ENCODE results near the gene AGFG2.
A peak's percentile ranks its signal among the peaks of the same experiment; 100 is the strongest.
"Not testable (repeated sequence)": the region's sequence is repeated elsewhere in the genome, so short reads cannot be mapped to it uniquely, and the experiment has no call there.

AGFG2 gene

GRCh38 chr7:100546926-100547800, 8.2 kb downstream of the AGFG2 start:
- DNase-seq: peak in 1 of 10 donors; percentile 32
- intact Hi-C loops (cut with DNase I): no loop called here

GRCh38 chr7:100547872-100548271, 8.9 kb downstream of the AGFG2 start:
- DNase-seq: no peak
- intact Hi-C loops (cut with DNase I): no loop called here

GRCh38 chr7:100548446-100548845, 9.4 kb downstream of the AGFG2 start:
- DNase-seq; intact Hi-C loops (cut with DNase I): not testable (repeated sequence)

- DNase-seq: no peak
- intact Hi-C loops (cut with DNase I): no loop called here
These were observed 13.5 kb downstream of the AGFG2 start for GRCh38 chr7:100552532-100552931.

GRCh38 chr7:100553032-100553431, 14.0 kb downstream of the AGFG2 start:
- DNase-seq: no peak
- intact Hi-C loops (cut with DNase I): no loop called here

- intact Hi-C loops (cut with DNase I): loop anchor here (5.0 kb wide), 1 partner anchor 68 kb away; no protein-coding TSS in a partner anchor
- DNase-seq: no peak
These were observed 16.7 kb downstream of the AGFG2 start for GRCh38 chr7:100555701-100556100.

GRCh38 chr7:100556541-100556940, 17.5 kb downstream of the AGFG2 start:
- no peak for DNase-seq
- intact Hi-C loops (cut with DNase I): loop anchor here (5.0 kb wide), 1 partner anchor 69 kb away; no protein-coding TSS in a partner anchor

GRCh38 chr7:100559127-100559526, 20.1 kb downstream of the AGFG2 start:
- intact Hi-C loops (cut with DNase I): loop anchor here (1.0 to 5.0 kb wide), 2 partner anchors 72 to 90 kb away; no protein-coding TSS in a partner anchor
- DNase-seq: no peak

GRCh38 chr7:100561491-100562194, 22.6 kb downstream of the AGFG2 start:
- intact Hi-C loops (cut with DNase I): no loop called here
- peak in 2 of 10 donors; percentile 65 to 67 for DNase-seq

- peak in 2 of 10 donors; percentile 73 to 79 for DNase-seq
- intact Hi-C loops (cut with DNase I): no loop called here
These were observed 23.4 kb downstream of the AGFG2 start for GRCh38 chr7:100562195-100563099.

GRCh38 chr7:100563100-100563564, 24.1 kb downstream of the AGFG2 start:
- peak in 2 of 10 donors; percentile 20 to 48 for DNase-seq
- intact Hi-C loops (cut with DNase I): no loop called here

- intact Hi-C loops (cut with DNase I): no loop called here
- DNase-seq: peak; percentile 58 to 97 (median 84)
These were observed 24.9 kb downstream of the AGFG2 start for GRCh38 chr7:100563809-100564400.

GRCh38 chr7:100564405-100564804, 25.4 kb downstream of the AGFG2 start:
- DNase-seq; intact Hi-C loops (cut with DNase I): not testable (repeated sequence)

GRCh38 chr7:100565133-100565571, 26.1 kb downstream of the AGFG2 start:
- intact Hi-C loops (cut with DNase I): no loop called here
- DNase-seq: peak in 2 of 10 donors; percentile 63 to 74

GRCh38 chr7:100566018-100566531, 27.1 kb downstream of the AGFG2 start:
- intact Hi-C loops (cut with DNase I): no loop called here
- peak in 2 of 10 donors; percentile 66 to 70 for DNase-seq

- DNase-seq: peak in 2 of 10 donors; percentile 57 to 63
- intact Hi-C loops (cut with DNase I): no loop called here
These were observed 28.2 kb downstream of the AGFG2 start for GRCh38 chr7:100567031-100567730.

- intact Hi-C loops (cut with DNase I): no loop called here
- DNase-seq: peak in 2 of 10 donors; percentile 29 to 57
These were observed 28.8 kb downstream of the AGFG2 start for GRCh38 chr7:100567751-100568175.

GRCh38 chr7:100568176-100568895, 29.3 kb downstream of the AGFG2 start:
- intact Hi-C loops (cut with DNase I): no loop called here
- DNase-seq: peak in 2 of 10 donors; percentile 59 to 70
